GM06990 (cell line): ENCODE results near the gene ERN1.
"Not testable (repeated sequence)": the region's sequence is repeated elsewhere in the genome, so short reads cannot be mapped to it uniquely, and the experiment has no call there.

Experiments
- DNase-seq: peaks from one replicate; pipeline ENCODE4 v3.0.0-alpha.2; 2011; ENCODE audit not compliant: insufficient read length; ENCODE audit errors: extremely low read depth
- H3K27me3 ChIP-seq: replicated peaks from 2 replicates; pipeline ENCODE4 v1.6.0; 2011; ENCODE audit warnings: low read length; ENCODE audit not compliant: control insufficient read depth, insufficient read depth
- H3K36me3 ChIP-seq: 2 replicates; pipeline ENCODE4 v1.5.1; 2011; ENCODE audit warnings: low read length; ENCODE audit not compliant: control insufficient read depth, insufficient read depth
- H3K4me3 ChIP-seq: replicated peaks from 2 replicates; pipeline ENCODE4 v1.5.1; 2011; ENCODE audit warnings: low read depth, mild to moderate bottlenecking, control low read depth, low read length
- TF ChIP-seq, protein P1 (sequence below): IDR thresholded peaks from 2 replicates; pipeline ENCODE4 v1.5.1; 2011; ENCODE audit warnings: low read length, control low read depth, mild to moderate bottlenecking, inconsistent platforms; ENCODE audit not compliant: insufficient read depth, poor library complexity, severe bottlenecking

ERN1 gene

DNA sequence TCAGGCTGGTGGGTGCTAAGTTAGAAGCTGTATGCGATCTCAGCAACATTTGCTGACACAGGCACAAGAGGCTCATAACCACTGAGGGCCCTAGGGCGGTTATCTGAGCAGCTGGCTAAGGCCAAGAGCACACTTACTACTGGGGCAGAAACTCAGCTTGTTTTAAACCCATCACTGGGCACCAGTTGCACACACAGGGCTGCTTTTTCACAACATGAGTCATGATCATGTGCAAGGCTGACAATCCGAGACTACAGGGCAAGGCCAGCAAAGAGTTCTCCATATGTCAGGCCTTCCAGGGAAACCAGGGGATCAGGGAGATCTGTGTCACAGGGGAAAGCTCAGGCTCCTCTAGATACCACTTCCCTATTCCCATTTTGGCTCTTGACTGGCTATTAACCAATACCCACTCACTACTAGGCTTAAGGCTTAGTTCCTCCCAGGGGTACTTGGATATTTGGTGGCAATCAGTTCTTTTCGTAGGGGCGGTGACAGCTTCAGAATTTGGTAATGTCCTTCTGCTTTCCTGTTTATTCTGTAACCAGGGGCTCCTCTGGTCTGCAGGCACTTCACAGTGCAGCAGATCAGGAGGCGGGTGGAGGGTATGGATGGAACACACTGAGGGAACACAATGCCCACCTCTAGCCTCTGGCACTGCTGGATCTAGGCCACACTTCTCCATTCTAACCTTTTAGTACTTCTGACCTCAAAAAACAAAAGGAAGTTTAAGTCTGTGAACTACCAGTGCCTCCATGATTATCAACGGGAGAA, 44.9 kb upstream of the ERN1 start:
- Histone ChIP-seq H3K27me3 (no peaks in the 10 kb centered on the region), H3K36me3 (peaks cover 6% of the 10 kb centered on the region), H3K4me3 (no peak overlapping the region)
- TF ChIP-seq, protein P1, sequence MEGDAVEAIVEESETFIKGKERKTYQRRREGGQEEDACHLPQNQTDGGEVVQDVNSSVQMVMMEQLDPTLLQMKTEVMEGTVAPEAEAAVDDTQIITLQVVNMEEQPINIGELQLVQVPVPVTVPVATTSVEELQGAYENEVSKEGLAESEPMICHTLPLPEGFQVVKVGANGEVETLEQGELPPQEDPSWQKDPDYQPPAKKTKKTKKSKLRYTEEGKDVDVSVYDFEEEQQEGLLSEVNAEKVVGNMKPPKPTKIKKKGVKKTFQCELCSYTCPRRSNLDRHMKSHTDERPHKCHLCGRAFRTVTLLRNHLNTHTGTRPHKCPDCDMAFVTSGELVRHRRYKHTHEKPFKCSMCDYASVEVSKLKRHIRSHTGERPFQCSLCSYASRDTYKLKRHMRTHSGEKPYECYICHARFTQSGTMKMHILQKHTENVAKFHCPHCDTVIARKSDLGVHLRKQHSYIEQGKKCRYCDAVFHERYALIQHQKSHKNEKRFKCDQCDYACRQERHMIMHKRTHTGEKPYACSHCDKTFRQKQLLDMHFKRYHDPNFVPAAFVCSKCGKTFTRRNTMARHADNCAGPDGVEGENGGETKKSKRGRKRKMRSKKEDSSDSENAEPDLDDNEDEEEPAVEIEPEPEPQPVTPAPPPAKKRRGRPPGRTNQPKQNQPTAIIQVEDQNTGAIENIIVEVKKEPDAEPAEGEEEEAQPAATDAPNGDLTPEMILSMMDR: no peak
- no peak for DNase-seq

DNA sequence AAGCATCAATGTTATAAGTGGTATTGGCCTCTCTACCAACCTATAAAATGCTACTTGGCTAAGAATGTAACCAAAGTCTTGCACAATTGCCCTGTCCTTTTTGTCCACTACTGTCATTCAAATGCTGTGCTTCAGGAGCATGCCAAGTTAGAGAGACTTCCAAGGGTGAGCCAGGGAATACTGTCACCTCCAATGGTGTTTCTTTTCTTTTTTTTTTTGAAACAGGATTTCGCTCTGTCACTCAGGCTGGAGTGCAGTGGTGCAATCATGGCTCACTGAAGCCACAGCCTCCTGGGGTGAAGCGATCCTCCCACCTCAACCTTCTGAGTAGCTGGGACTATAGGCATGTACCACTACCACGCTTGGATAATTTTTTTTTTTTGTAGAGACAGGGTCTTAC, 43.7 kb upstream of the ERN1 start:
- no peak overlapping the region for H3K4me3 ChIP-seq
- peaks cover 6% of the 10 kb centered on the region for H3K36me3 ChIP-seq
- no peak for DNase-seq
- H3K27me3 ChIP-seq: no peaks in the 10 kb centered on the region
- TF ChIP-seq, protein P1: no peak

DNA sequence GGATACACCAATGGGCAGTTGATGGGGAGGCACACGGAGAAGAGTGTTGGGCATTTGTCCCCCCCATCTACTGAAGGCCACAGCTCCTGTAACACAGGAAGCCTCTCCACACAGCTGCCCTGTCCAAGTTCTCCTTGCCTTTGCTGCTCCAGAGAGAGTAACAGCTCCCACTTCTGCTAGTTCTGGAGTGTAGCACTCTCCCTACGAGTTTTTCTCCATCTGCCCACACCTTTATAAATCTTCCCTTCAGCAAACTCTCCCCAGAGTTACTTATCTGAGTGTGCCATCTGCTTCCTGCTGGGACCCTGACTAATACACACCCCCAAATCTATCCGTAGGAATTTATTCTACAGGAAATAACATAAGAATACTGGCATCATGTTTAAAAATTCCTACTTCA, 42.6 kb upstream of the ERN1 start:
- no peaks in the 10 kb centered on the region for H3K27me3 ChIP-seq
- TF ChIP-seq, protein P1: no peak
- DNase-seq: no peak
- peaks cover 6% of the 10 kb centered on the region for H3K36me3 ChIP-seq
- no peak overlapping the region for H3K4me3 ChIP-seq

DNA sequence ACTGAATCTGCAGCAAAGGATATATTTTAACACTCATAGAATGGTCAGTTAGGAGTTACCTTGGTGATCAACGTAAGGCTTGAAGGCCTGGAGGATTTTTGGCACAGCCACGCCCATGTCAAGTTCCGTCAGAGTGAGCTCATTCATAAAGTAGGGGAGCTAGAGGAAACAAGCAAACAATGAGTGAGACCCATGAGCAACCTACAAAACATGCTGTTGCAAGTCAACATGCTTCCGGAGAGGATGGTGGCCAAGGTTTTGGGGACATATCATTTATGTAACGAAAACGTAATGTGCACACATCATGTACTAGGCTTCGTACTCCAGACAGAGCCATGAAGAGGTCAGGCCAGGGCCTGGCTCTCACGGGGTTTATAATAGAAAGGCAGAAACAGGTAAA, 41.1 kb upstream of the ERN1 start:
- Histone ChIP-seq H3K36me3 (peaks cover 8% of the 10 kb centered on the region), H3K27me3 (no peaks in the 10 kb centered on the region), H3K4me3 (no peak overlapping the region)
- TF ChIP-seq, protein P1: no peak
- DNase-seq: no peak

DNA sequence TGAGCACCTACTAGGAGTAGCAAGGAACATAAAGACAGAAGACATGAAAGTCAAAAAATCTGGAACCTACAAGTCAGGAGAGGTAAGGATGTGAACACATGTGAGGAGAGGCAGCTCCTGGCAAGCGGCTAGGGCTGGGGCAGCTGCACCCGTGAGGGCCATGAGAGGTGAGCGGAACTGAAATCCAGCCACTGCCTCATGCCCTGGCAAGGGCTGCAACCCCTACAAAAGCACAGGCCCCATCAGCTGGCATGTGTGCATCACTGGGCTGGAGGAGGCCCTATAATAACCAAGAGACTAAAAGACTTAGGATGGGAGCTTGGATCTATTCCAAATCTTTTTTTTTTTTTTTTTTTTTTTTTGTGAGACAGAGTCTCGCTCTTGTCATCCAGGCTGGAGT, 40.3 kb upstream of the ERN1 start:
- no peak for DNase-seq
- Histone ChIP-seq H3K27me3 (no peaks in the 10 kb centered on the region), H3K4me3 (no peak overlapping the region), H3K36me3 (peaks cover 5% of the 10 kb centered on the region)
- TF ChIP-seq, protein P1: no peak

DNA sequence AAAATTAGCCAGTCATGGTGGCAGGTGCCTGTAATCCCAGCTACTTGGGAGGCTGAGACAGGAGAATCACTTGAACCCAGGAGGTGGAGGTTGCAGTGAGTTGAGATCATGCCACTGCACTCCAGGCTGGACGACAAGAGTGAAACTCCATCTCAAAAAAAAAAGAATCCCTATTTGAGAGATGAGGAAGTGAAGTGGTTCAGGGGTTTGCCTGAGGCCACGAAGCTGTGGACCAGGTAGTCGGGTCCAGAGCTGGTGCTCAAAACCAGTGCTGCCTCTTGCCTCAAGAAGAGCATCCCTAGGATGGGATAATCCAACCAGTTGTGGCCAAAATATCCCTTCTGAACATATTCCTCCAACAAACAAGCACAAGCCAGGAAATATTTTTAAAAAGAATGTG, 37.7 kb upstream of the ERN1 start:
- not testable (repeated sequence) for H3K36me3 ChIP-seq, H3K4me3 ChIP-seq, H3K27me3 ChIP-seq, DNase-seq
